Mesothelial cell of epicardium (in vitro differentiated cells): ENCODE measurements around the gene OSBPL2. TPM values are rescaled to one million over a fixed set of nuclear protein-coding genes. Genes with fewer than 3 reads are reported as not detected.

ENCODE experiments used
- DNase-seq, 2 experiments: peaks; one replicate each; pipeline ENCODE4 v3.0.0; 2021; ENCODE audit warnings: low spot score in 2 of 2; ENCODE audit not compliant: unreplicated experiment in 2 of 2
- H3K27ac Mint-ChIP-seq: 2 replicates; pipeline ENCODE4 v1.8.0; 2021; ENCODE audit warnings: mixed read lengths
- H3K27me3 Mint-ChIP-seq: 2 replicates; pipeline ENCODE4 v1.8.0; 2021; ENCODE audit warnings: low read depth, mixed read lengths
- H3K36me3 Mint-ChIP-seq: 2 replicates; pipeline ENCODE4 v1.8.0; 2021; ENCODE audit warnings: mixed read lengths
- H3K4me1 Mint-ChIP-seq: 2 replicates; pipeline ENCODE4 v1.8.0; 2021; ENCODE audit warnings: mixed read lengths
- H3K4me3 Mint-ChIP-seq: 2 replicates; pipeline ENCODE4 v1.8.0; 2021; ENCODE audit warnings: mild to moderate bottlenecking, moderate library complexity, mixed read lengths
- H3K9me3 Mint-ChIP-seq: 2 replicates; pipeline ENCODE4 v1.8.0; 2021; ENCODE audit warnings: mixed read lengths
- CTCF ChIP-seq: fragments of 200-600 bp; sonication (generic); IDR thresholded peaks from one replicate; pipeline ENCODE4 v1.5.0; 2021; ENCODE audit warnings: antibody characterized with exemption; ENCODE audit not compliant: unreplicated experiment
- total RNA-seq: library from RNA; stranded (reverse); gene quantifications from 3 replicates; pipeline ENCODE4 v1.2.1, GENCODE V29; 2021

The OSBPL2 gene
- total RNA-seq, 1 donor from 2014 or later = 57.7 TPM

- Mint-ChIP-seq H3K36me3 (no peaks in the 10 kb centered on the region), H3K27me3 (peaks cover 42% of the 10 kb centered on the region), H3K9me3 (no peaks in the 10 kb centered on the region), H3K27ac (no peak overlapping the region), H3K4me1 (peaks cover 2% of the 10 kb centered on the region), H3K4me3 (no peak overlapping the region)
- DNase-seq = no peak
- no peak for TF ChIP-seq CTCF
Measured at GRCh38 chr20:62211769-62212288, 26.5 kb upstream of the OSBPL2 start.

GRCh38 chr20:62212299-62212698 lies 26.0 kb upstream of the OSBPL2 start:
- DNase-seq = no peak
- Mint-ChIP-seq H3K36me3 (no peaks in the 10 kb centered on the region), H3K4me3 (no peak overlapping the region), H3K9me3 (no peaks in the 10 kb centered on the region), H3K27ac (no peak overlapping the region), H3K4me1 (peaks cover 2% of the 10 kb centered on the region), H3K27me3 (peaks cover 47% of the 10 kb centered on the region)
- TF ChIP-seq CTCF = no peak

GRCh38 chr20:62214067-62214466 lies 24.3 kb upstream of the OSBPL2 start:
- no peak overlapping the region for H3K4me3 Mint-ChIP-seq
- H3K27ac Mint-ChIP-seq = no peak overlapping the region
- no peaks in the 10 kb centered on the region for H3K36me3 Mint-ChIP-seq
- peaks cover 61% of the 10 kb centered on the region for H3K27me3 Mint-ChIP-seq
- no peak for TF ChIP-seq CTCF
- H3K4me1 Mint-ChIP-seq = peaks cover 4% of the 10 kb centered on the region
- no peak for DNase-seq
- H3K9me3 Mint-ChIP-seq = no peaks in the 10 kb centered on the region

GRCh38 chr20:62215020-62215990 lies 23.0 kb upstream of the OSBPL2 start:
- no peak for TF ChIP-seq CTCF
- Mint-ChIP-seq H3K27me3 (peaks cover 62% of the 10 kb centered on the region), H3K27ac (no peak overlapping the region), H3K9me3 (no peaks in the 10 kb centered on the region), H3K4me1 (peaks cover 6% of the 10 kb centered on the region), H3K4me3 (no peak overlapping the region), H3K36me3 (no peaks in the 10 kb centered on the region)
- no peak for DNase-seq

- Mint-ChIP-seq H3K27ac (no peak overlapping the region), H3K27me3 (peaks cover 68% of the 10 kb centered on the region), H3K36me3 (no peaks in the 10 kb centered on the region), H3K4me3 (no peak overlapping the region), H3K4me1 (peaks cover 7% of the 10 kb centered on the region), H3K9me3 (no peaks in the 10 kb centered on the region)
- no peak for DNase-seq
- no peak for TF ChIP-seq CTCF
Measured at GRCh38 chr20:62215991-62216635, 22.2 kb upstream of the OSBPL2 start.
